Measurements from ENCODE around the gene TWF1. TPM values are rescaled to one million over a fixed set of nuclear protein-coding genes. Genes with fewer than 3 reads are reported as not detected.
"Not testable (repeated sequence)": the region's sequence is repeated elsewhere in the genome, so short reads cannot be mapped to it uniquely, and the experiment has no call there.

TWF1 gene
- total RNA-seq, 1 experiment from 2014 or later: 226 TPM

DNA sequence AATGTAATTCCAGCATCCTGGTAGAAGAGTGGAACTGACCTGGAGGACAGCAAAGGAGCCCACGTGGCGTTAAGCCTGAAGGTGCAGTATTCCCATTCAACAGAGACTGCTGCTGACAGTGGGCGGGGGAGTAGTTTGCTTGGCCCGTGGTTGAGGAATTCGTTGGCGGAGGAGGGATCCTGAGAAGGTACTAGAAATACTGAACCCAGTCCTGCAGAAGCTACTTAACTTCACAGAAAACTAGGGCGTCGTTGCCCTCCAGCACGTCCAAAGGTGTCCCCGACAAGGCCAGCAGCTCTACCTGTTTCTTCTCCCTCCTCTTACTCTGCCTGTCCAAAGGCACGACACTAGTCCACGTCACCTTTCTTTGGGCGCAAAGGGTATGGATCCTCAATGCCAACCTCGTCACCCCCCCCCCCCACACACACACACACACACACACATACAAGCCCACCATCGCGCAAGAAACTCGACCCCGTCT lies 47.8 kb downstream of the TWF1 start:
- H2AFZ ChIP-seq (ENCODE audit: low read length): peak overlapping the region; percentile 83
- no peaks in the 10 kb centered on the region for H3F3A ChIP-seq (ENCODE audit: low read length, unreplicated experiment)
- ChIA-PET CTCF (interaction anchor here (0.6 kb wide), 1 partner anchor 130 kb away, joined by 7 read pairs; no protein-coding TSS in a partner anchor), POLR2A (ENCODE audit: unreplicated experiment) (no interaction called here)
- peak overlapping the region; percentile 77 for H3K4me2 ChIP-seq (ENCODE audit: low read length)
- peak overlapping the region; percentile 93 for H3K4me3 ChIP-seq (ENCODE audit: low read length)
- no peaks in the 10 kb centered on the region for H4K20me1 ChIP-seq (ENCODE audit: low read length)
- H3K27me3 ChIP-seq (ENCODE audit: low read length): no peaks in the 10 kb centered on the region
- TF ChIP-seq, protein P1, sequence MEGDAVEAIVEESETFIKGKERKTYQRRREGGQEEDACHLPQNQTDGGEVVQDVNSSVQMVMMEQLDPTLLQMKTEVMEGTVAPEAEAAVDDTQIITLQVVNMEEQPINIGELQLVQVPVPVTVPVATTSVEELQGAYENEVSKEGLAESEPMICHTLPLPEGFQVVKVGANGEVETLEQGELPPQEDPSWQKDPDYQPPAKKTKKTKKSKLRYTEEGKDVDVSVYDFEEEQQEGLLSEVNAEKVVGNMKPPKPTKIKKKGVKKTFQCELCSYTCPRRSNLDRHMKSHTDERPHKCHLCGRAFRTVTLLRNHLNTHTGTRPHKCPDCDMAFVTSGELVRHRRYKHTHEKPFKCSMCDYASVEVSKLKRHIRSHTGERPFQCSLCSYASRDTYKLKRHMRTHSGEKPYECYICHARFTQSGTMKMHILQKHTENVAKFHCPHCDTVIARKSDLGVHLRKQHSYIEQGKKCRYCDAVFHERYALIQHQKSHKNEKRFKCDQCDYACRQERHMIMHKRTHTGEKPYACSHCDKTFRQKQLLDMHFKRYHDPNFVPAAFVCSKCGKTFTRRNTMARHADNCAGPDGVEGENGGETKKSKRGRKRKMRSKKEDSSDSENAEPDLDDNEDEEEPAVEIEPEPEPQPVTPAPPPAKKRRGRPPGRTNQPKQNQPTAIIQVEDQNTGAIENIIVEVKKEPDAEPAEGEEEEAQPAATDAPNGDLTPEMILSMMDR (conservative IDR thresholded peaks at IDR 0.05; ENCODE audit: low read depth, low read length): no peak
- TF ChIP-seq EZH2 (IDR thresholded peaks at IDR 0.05; ENCODE audit: low read length, unreplicated experiment): no peak
- no peak for TF ChIP-seq EZH2phosphoT487 (IDR thresholded peaks at IDR 0.05; ENCODE audit: borderline replicate concordance, low read length)
- intact Hi-C loops (cut with micrococcal nuclease): loop anchor here (2.0 to 5.0 kb wide), 2 partner anchors 29 to 124 kb away; no protein-coding TSS in a partner anchor
- H3K79me2 ChIP-seq (ENCODE audit: low read length): peaks cover 52% of the 10 kb centered on the region
- H3K27ac ChIP-seq (ENCODE audit: low read length): peak overlapping the region; percentile 22
- DNase-seq (peak; percentile 34), ATAC-seq (peak; percentile 45)
- H3K9me2 ChIP-seq (replicated peaks; ENCODE audit: low read length): no peaks in the 10 kb centered on the region
- BruUV-seq (replicated peaks): TSS peak; percentile 74
- peaks cover 38% of the 10 kb centered on the region for H3K4me1 ChIP-seq (ENCODE audit: insufficient read depth, low read length)
- no peaks in the 10 kb centered on the region for H3K9me3 ChIP-seq (ENCODE audit: low read length)
- H3K9ac ChIP-seq (ENCODE audit: low read length): peak overlapping the region; percentile 89
- H3K36me3 ChIP-seq (ENCODE audit: low read depth, low read length): peaks cover 10% of the 10 kb centered on the region

DNA sequence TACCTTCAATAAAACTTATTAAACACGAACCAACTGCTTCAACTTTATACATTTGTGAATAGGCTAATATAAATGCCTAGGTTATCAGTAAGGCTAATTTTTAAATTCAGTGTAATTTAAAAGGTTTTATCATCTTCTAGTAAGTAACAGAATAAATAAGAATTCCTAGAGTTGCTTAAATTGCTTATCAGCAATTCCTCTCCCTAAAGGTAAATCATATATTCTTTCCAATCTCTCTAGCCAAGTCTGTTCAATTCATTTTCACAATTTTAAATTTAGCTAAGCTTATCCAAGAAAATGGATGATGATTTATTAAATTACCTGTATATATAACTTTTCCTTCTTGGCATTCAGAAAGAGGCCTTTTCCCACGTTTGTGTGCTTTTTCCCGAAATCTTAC lies 52.1 kb downstream of the TWF1 start:
- peak overlapping the region; percentile 35; the same call in 1 of the 2 replicates for H3K4me2 ChIP-seq (ENCODE audit: low read length)
- peaks cover 43% of the 10 kb centered on the region for H3K79me2 ChIP-seq (ENCODE audit: low read length)
- no peak overlapping the region for H2AFZ ChIP-seq (ENCODE audit: low read length)
- intact Hi-C loops (cut with micrococcal nuclease): no loop called here
- no peak overlapping the region for H3K27ac ChIP-seq (ENCODE audit: low read length)
- H3K9me2 ChIP-seq (replicated peaks; ENCODE audit: low read length): no peaks in the 10 kb centered on the region
- peaks cover 14% of the 10 kb centered on the region for H3K4me1 ChIP-seq (ENCODE audit: insufficient read depth, low read length)
- BruUV-seq (replicated peaks): no TSS peak
- TF ChIP-seq EZH2phosphoT487 (IDR thresholded peaks at IDR 0.05; ENCODE audit: borderline replicate concordance, low read length) (no peak), EZH2 (IDR thresholded peaks at IDR 0.05; ENCODE audit: low read length, unreplicated experiment) (no peak)
- TF ChIP-seq, protein P1 (conservative IDR thresholded peaks at IDR 0.05; ENCODE audit: low read depth, low read length): no peak
- DNase-seq (no peak), ATAC-seq (no peak)
- H3K4me3 ChIP-seq (ENCODE audit: low read length): peak overlapping the region; percentile 26; the same call in 1 of the 2 replicates
- no peaks in the 10 kb centered on the region for H3K27me3 ChIP-seq (ENCODE audit: low read length)
- CTCF ChIA-PET: no interaction called here
- POLR2A ChIA-PET (ENCODE audit: unreplicated experiment): no interaction called here
- H3K9me3 ChIP-seq (ENCODE audit: low read length): no peaks in the 10 kb centered on the region
- H3K36me3 ChIP-seq (ENCODE audit: low read depth, low read length): peaks cover 15% of the 10 kb centered on the region
- no peaks in the 10 kb centered on the region for H4K20me1 ChIP-seq (ENCODE audit: low read length)
- H3F3A ChIP-seq (ENCODE audit: low read length, unreplicated experiment): no peaks in the 10 kb centered on the region
- H3K9ac ChIP-seq (ENCODE audit: low read length): no peak overlapping the region

DNA sequence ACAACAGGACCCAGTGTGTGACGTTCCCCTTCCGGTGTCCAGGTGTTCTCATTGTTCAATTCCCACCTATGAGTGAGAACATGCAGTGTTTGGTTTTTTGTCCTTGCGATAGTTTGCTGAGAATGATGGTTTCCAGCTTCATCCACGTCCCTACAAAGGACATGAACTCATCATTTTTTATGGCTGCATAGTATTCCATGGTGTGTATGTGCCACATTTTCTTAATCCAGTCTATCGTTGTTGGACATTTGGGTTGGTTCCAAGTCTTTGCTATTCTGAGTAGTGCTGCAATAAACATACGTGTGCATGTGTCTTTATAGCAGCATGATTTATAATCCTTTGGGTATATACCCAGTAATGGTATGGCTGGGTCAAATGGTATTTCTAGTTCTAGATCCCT lies 54.8 kb downstream of the TWF1 start:
- POLR2A ChIA-PET (ENCODE audit: unreplicated experiment); H3K4me1 ChIP-seq (ENCODE audit: insufficient read depth, low read length); ATAC-seq; H3K27ac ChIP-seq (ENCODE audit: low read length); H4K20me1 ChIP-seq (ENCODE audit: low read length); DNase-seq; intact Hi-C loops (cut with micrococcal nuclease); CTCF ChIA-PET; H2AFZ ChIP-seq (ENCODE audit: low read length); BruUV-seq (replicated peaks); H3K27me3 ChIP-seq (ENCODE audit: low read length); H3K4me3 ChIP-seq (ENCODE audit: low read length); H3K9me3 ChIP-seq (ENCODE audit: low read length); H3F3A ChIP-seq (ENCODE audit: low read length, unreplicated experiment); H3K4me2 ChIP-seq (ENCODE audit: low read length); H3K9me2 ChIP-seq (replicated peaks; ENCODE audit: low read length); H3K9ac ChIP-seq (ENCODE audit: low read length): not testable (repeated sequence)
- peaks cover 15% of the 10 kb centered on the region for H3K36me3 ChIP-seq (ENCODE audit: low read depth, low read length)
- H3K79me2 ChIP-seq (ENCODE audit: low read length): peaks cover 22% of the 10 kb centered on the region

All from PC-3 (cell line).